Glutamatergic neuron (in vitro differentiated cells): ENCODE measurements around the gene FRMD7. TPM values are rescaled to one million over a fixed set of nuclear protein-coding genes. Genes with fewer than 3 reads are reported as not detected.

ENCODE experiments used
- DNase-seq: peaks from one replicate; pipeline ENCODE4 v3.0.0; 2022
- H3K27ac Mint-ChIP-seq: one replicate; pipeline ENCODE4 v1.8.0; 2020; ENCODE audit warnings: mild to moderate bottlenecking, mixed read lengths, inconsistent platforms; ENCODE audit not compliant: unreplicated experiment
- H3K27me3 Mint-ChIP-seq: one replicate; pipeline ENCODE4 v1.8.0; 2020; ENCODE audit warnings: mild to moderate bottlenecking, moderate library complexity, mixed read lengths, inconsistent platforms; ENCODE audit not compliant: unreplicated experiment
- H3K36me3 Mint-ChIP-seq: one replicate; pipeline ENCODE4 v1.8.0; 2020; ENCODE audit warnings: mild to moderate bottlenecking, mixed read lengths, inconsistent platforms; ENCODE audit not compliant: unreplicated experiment
- H3K4me1 Mint-ChIP-seq: one replicate; pipeline ENCODE4 v1.8.0; 2020; ENCODE audit warnings: mild to moderate bottlenecking, low read depth, mixed read lengths, inconsistent platforms; ENCODE audit not compliant: unreplicated experiment
- H3K4me3 Mint-ChIP-seq: one replicate; pipeline ENCODE4 v1.8.0; 2020; ENCODE audit warnings: mild to moderate bottlenecking, mixed read lengths, inconsistent platforms; ENCODE audit not compliant: unreplicated experiment
- H3K9me3 Mint-ChIP-seq: one replicate; pipeline ENCODE4 v1.8.0; 2020; ENCODE audit warnings: mild to moderate bottlenecking, moderate library complexity, mixed read lengths, inconsistent platforms; ENCODE audit not compliant: unreplicated experiment
- CTCF ChIP-seq: fragments of 200-600 bp; sonication (generic); IDR thresholded peaks from one replicate; pipeline ENCODE4 v1.5.0; 2021; ENCODE audit not compliant: partially characterized antibody, unreplicated experiment
- total RNA-seq: library from RNA; stranded (reverse); fragmentation: NEBNext Ultra II Directional; extraction: Animal tissue kit (Norgen Biotek cat#: 25700); gene quantifications from one replicate; pipeline ENCODE4 v1.2.1, GENCODE V29; 2021; ENCODE audit not compliant: unreplicated experiment

FRMD7 gene
- total RNA-seq, 1 donor from 2014 or later, result not detected

GRCh38 chrX:132041015-132041414, 86.8 kb downstream of the FRMD7 start:
- no peak overlapping the region for H3K27ac Mint-ChIP-seq
- DNase-seq, result no peak
- no peaks in the 10 kb centered on the region for H3K27me3 Mint-ChIP-seq

GRCh38 chrX:132040066-132040465, 87.8 kb downstream of the FRMD7 start:
- Mint-ChIP-seq H3K36me3 (no peaks in the 10 kb centered on the region), H3K4me3 (no peak overlapping the region), H3K4me1 (peaks cover 6% of the 10 kb centered on the region), H3K27ac (no peak overlapping the region), H3K9me3 (no peaks in the 10 kb centered on the region), H3K27me3 (no peaks in the 10 kb centered on the region)
- no peak for TF ChIP-seq CTCF
- DNase-seq, result no peak

More at GRCh38 chrX:132041015-132041414, 86.8 kb downstream of the FRMD7 start:
- no peak overlapping the region for H3K4me3 Mint-ChIP-seq
- no peak for TF ChIP-seq CTCF
- no peaks in the 10 kb centered on the region for H3K9me3 Mint-ChIP-seq
- peaks cover 6% of the 10 kb centered on the region for H3K4me1 Mint-ChIP-seq
- no peaks in the 10 kb centered on the region for H3K36me3 Mint-ChIP-seq

GRCh38 chrX:132037479-132037993, 90.3 kb downstream of the FRMD7 start:
- no peak for TF ChIP-seq CTCF
- Mint-ChIP-seq H3K4me3 (no peak overlapping the region), H3K9me3 (no peaks in the 10 kb centered on the region), H3K27me3 (no peaks in the 10 kb centered on the region), H3K4me1 (peaks cover 2% of the 10 kb centered on the region), H3K36me3 (no peaks in the 10 kb centered on the region), H3K27ac (no peak overlapping the region)
- no peak for DNase-seq

GRCh38 chrX:132034648-132035047, 93.2 kb downstream of the FRMD7 start:
- TF ChIP-seq CTCF, result no peak
- H3K36me3 Mint-ChIP-seq, result no peaks in the 10 kb centered on the region
- no peaks in the 10 kb centered on the region for H3K27me3 Mint-ChIP-seq
- no peaks in the 10 kb centered on the region for H3K9me3 Mint-ChIP-seq
- H3K4me1 Mint-ChIP-seq, result no peaks in the 10 kb centered on the region
- H3K27ac Mint-ChIP-seq, result no peak overlapping the region
- DNase-seq, result no peak
- no peak overlapping the region for H3K4me3 Mint-ChIP-seq

- no peaks in the 10 kb centered on the region for H3K27me3 Mint-ChIP-seq
- TF ChIP-seq CTCF, result no peak
- H3K27ac Mint-ChIP-seq, result no peak overlapping the region
- no peak overlapping the region for H3K4me3 Mint-ChIP-seq
- DNase-seq, result no peak
- no peaks in the 10 kb centered on the region for H3K9me3 Mint-ChIP-seq
- no peaks in the 10 kb centered on the region for H3K36me3 Mint-ChIP-seq
- H3K4me1 Mint-ChIP-seq, result no peaks in the 10 kb centered on the region
Observed at GRCh38 chrX:132033166-132033565, 94.7 kb downstream of the FRMD7 start.
